Heart left ventricle (tissue), 16 donors: ENCODE data around the gene MEX3C. TPM values are rescaled to one million over a fixed set of nuclear protein-coding genes. Genes with fewer than 3 reads are reported as not detected.

Source experiments
- ATAC-seq, 4 donors: fragments of 200-7000 bp; cut with Tn5 transposase; one replicate each; pipeline ENCODE4 v1.9.1; 2020 to 2022; ENCODE audit warnings: moderate library complexity in 4 of 4, mild to moderate bottlenecking in 3 of 4, moderate number of reproducible peaks in 1 of 4
- DNase-seq, 5 donors: peaks; one replicate each; pipeline ENCODE4 v3.0.0-alpha.2; 2020
- H3K27ac ChIP-seq, 12 donors: fragments of 200-600 bp; sonication (generic) in 4 of 12; one replicate each; pipeline versions ENCODE4 v1.5.0 to v1.8.0; 2016 to 2022; ENCODE audit warnings: mild to moderate bottlenecking in 2 of 12
- H3K27me3 ChIP-seq, 9 donors: fragments of 200-600 bp; sonication (generic) in 2 of 9; one replicate each; pipeline versions ENCODE4 v1.5.1 to v1.8.0; 2016 to 2022; ENCODE audit warnings: mild to moderate bottlenecking in 3 of 9
- H3K36me3 ChIP-seq, 9 donors: fragments of 200-600 bp; sonication (generic) in 2 of 9; one replicate each; pipeline versions ENCODE4 v1.5.0 to v1.8.0; 2018 to 2022; ENCODE audit warnings: mild to moderate bottlenecking in 2 of 9
- H3K4me1 ChIP-seq, 12 donors: fragments of 200-600 bp; sonication (generic) in 4 of 12; one replicate each; pipeline versions ENCODE4 v1.5.0 to v1.8.0; 2016 to 2022; ENCODE audit warnings: mild to moderate bottlenecking in 3 of 12
- H3K4me3 ChIP-seq, 12 donors: fragments of 200-600 bp; sonication (generic) in 4 of 12; one replicate each; pipeline versions ENCODE4 v1.5.0 to v1.8.0; 2017 to 2022; ENCODE audit warnings: mild to moderate bottlenecking in 9 of 12, moderate library complexity in 4 of 12
- H3K9me3 ChIP-seq, 12 donors: fragments of 200-600 bp; sonication (generic) in 4 of 12; one replicate each; pipeline versions ENCODE4 v1.5.0 to v1.8.0; 2016 to 2022; ENCODE audit warnings: mild to moderate bottlenecking in 1 of 12
- CTCF ChIP-seq, 12 donors: fragments of 200-600 bp; sonication (generic) in 4 of 12; IDR thresholded peaks; one replicate each; pipeline versions ENCODE4 v1.5.0 to v1.8.0; 2018 to 2022; ENCODE audit warnings: antibody characterized with exemption in 12 of 12, mild to moderate bottlenecking in 5 of 12
- POLR2A ChIP-seq, 2 donors: fragments of 450-650 bp; IDR thresholded peaks; one replicate each; pipeline ENCODE4 v1.6.1; 2017; ENCODE audit warnings: antibody characterized with exemption in 2 of 2, mild to moderate bottlenecking in 2 of 2, moderate library complexity in 2 of 2
- WGBS, 4 donors: extraction: QIAGEN DNeasy Blood & Tissue Kit in 2 of 4; methylation state at CpG; one replicate each; pipeline versions ENCODE4 v1.1.5 to v1.1.7; 2013 to 2018; 5-methylcytosine and 5-hydroxymethylcytosine counted together
- intact Hi-C, 10 donors: fragments of 100-400 bp; cut with DNase I; formaldehyde crosslinking; loops; one replicate each; pipeline versions ENCODE4 v1.11.1 to v1.14.2; 2022
- polyA plus RNA-seq, 2 donors: library from polyadenylated mRNA; stranded (reverse); fragments of 200-250 nt; gene quantifications; one replicate each; pipeline ENCODE4 v1.2.3, GENCODE V29; 2013
- total RNA-seq, 9 donors: library from RNA; depleted of rRNA in 2 of 9; stranded (reverse); fragments of >200 nt in 2 of 9; fragmentation: NEBNext Ultra II Directional in 3 of 9; extraction: Animal tissue kit (Norgen Biotek cat#: 25700) in 3 of 9; gene quantifications; one replicate each; pipeline versions ENCODE4 v1.1.0 to v1.2.4, GENCODE V29; 2016 to 2023
- donor health status: ischemic (EF 13 %, LVEDD 7.1; RV severe dilation, severe dysfunction).
- donor health status: healthy with polysubstance abuse.
- donor health status: DM: no; HTN: yes; CAD: no.
- donor health status: DM: no; HTN: no; CAD: no.
- donor health status: ischemic (EF 25% LVEDD 6.9; RV normal size, moderate dysfunction).
- donor health status: ischemic (EF 25% LVEDD 5.7; RV mildly dilated, moderate dysfunction).
- donor health status: healthy.
- donor health status: DM: yes; HTN: yes; CAD: no.
- donor health status: ischemic (EF 35%, LVEDD 5.7; RV mildly dilated, moderate dysfunction).
- donor health status: nonischemic (EF 11% LVEDD 7.7; RV severe dilation, severe dysfunction).
- donor health status: DM: yes; HTN: yes; CAD: no.
- donor health status: PGD.
- donor health status: ischemic (EF 29% LVEDD 5.4; RV normal size, mild dysfunction).
- donor health status: nonischemic (EF 23%, LVEDD 6.1; RV moderate dilation, normal function).

MEX3C gene
- total and polyA plus RNA-seq, 11 donors, result 6.2 to 28.2 (median 20.6) TPM

GRCh38 chr18:51157215-51157614 is 40.3 kb downstream of the MEX3C start:
- H3K27me3 ChIP-seq, result no peaks in the 10 kb centered on the region
- intact Hi-C loops, result loop anchor here in 1 of 10 donors (10.0 kb wide), 1 partner anchor 58 kb away; no protein-coding TSS in a partner anchor
- peaks cover 0 to 7% (median 0%) of the 10 kb centered on the region in 12 donors for H3K4me1 ChIP-seq
- ATAC-seq (no peak), DNase-seq (no peak)
- 96 to 99% (median 98%) methylated on average over 2 of the region's 2 CpGs for WGBS, 4 donors
- TF ChIP-seq POLR2A (IDR thresholded peaks at IDR 0.05), result no peak
- TF ChIP-seq CTCF (IDR thresholded peaks at IDR 0.05), result no peak
- H3K27ac ChIP-seq, result no peak overlapping the region
- no peak overlapping the region for H3K4me3 ChIP-seq
- H3K36me3 ChIP-seq, result no peaks in the 10 kb centered on the region
- no peaks in the 10 kb centered on the region for H3K9me3 ChIP-seq

- WGBS, 4 donors, result 61 to 67% (median 65%) methylated on average over 8 of the region's 8 CpGs
- Histone ChIP-seq H3K4me3 (no peak overlapping the region), H3K27ac (peak overlapping the region in 1 of 12 donors; percentile 58)
These were observed 42.9 kb downstream of the MEX3C start for GRCh38 chr18:51154431-51155063.

GRCh38 chr18:51153659-51154371 is 43.7 kb downstream of the MEX3C start:
- WGBS, 4 donors, result 60 to 75% (median 70%) methylated on average over 18 to 19 of the region's 19 CpGs
- H3K9me3 ChIP-seq, result no peaks in the 10 kb centered on the region
- intact Hi-C loops, result loop anchor here in 1 of 10 donors (10.0 kb wide), 1 partner anchor 61 kb away; no protein-coding TSS in a partner anchor
- DNase-seq (no peak), ATAC-seq (peak in 1 of 4 donors; percentile 13)
- TF ChIP-seq POLR2A (IDR thresholded peaks at IDR 0.05) (no peak), CTCF (IDR thresholded peaks at IDR 0.05) (no peak)
- H3K27me3 ChIP-seq, result no peaks in the 10 kb centered on the region
- H3K4me3 ChIP-seq, result peak overlapping the region in 1 of 12 donors; percentile 31
- H3K27ac ChIP-seq, result peak overlapping the region in 1 of 12 donors; percentile 58
- peaks cover 0 to 7% (median 0%) of the 10 kb centered on the region in 12 donors for H3K4me1 ChIP-seq
- H3K36me3 ChIP-seq, result no peaks in the 10 kb centered on the region

More at GRCh38 chr18:51154431-51155063, 42.9 kb downstream of the MEX3C start:
- no peak for TF ChIP-seq CTCF (IDR thresholded peaks at IDR 0.05)
- TF ChIP-seq POLR2A (IDR thresholded peaks at IDR 0.05), result no peak
- no peaks in the 10 kb centered on the region for H3K27me3 ChIP-seq
- H3K36me3 ChIP-seq, result no peaks in the 10 kb centered on the region
- ATAC-seq (no peak), DNase-seq (no peak)
- no peaks in the 10 kb centered on the region for H3K9me3 ChIP-seq
- peaks cover 0 to 7% (median 0%) of the 10 kb centered on the region in 12 donors for H3K4me1 ChIP-seq
- intact Hi-C loops, result loop anchor here in 1 of 10 donors (10.0 kb wide), 1 partner anchor 60 kb away; no protein-coding TSS in a partner anchor
